H1 (cell line): ENCODE results near the gene SLC17A4. TPM values are rescaled to one million over a fixed set of nuclear protein-coding genes. Genes with fewer than 3 reads are reported as not detected.
A peak's percentile ranks its signal among the peaks of the same experiment; 100 is the strongest.

ENCODE experiments used
- CTCF ChIA-PET: fragments of 300-600 bp; sonication (Branson Sonifier 250); formaldehyde crosslinking; loops from one replicate; lab custom pipeline; 2021; ENCODE audit not compliant: partially characterized antibody; lab: Charles Lee
- POLR2A ChIA-PET: fragments of 300-600 bp; sonication (Branson Sonifier 250); formaldehyde crosslinking; loops from one replicate; lab custom pipeline; 2021; ENCODE audit warnings: inconsistent platforms; ENCODE audit not compliant: partially characterized antibody; lab: Charles Lee
- DNase-seq, 2 experiments: peaks; one replicate each; pipeline versions ENCODE4 v3.0.0 to v3.0.0-alpha.2; 2010 to 2022; ENCODE audit warnings: low spot score in 2 of 2, low read depth in 1 of 2, mixed read lengths in 1 of 2
- FAIRE-seq: peaks from 2 replicates; lab custom pipeline; 2011; peaks lifted over from hg19 to GRCh38; lab: Jason Lieb, UNC
- H2AFZ ChIP-seq: 2 replicates; pipeline ENCODE4 v1.8.1; 2012; ENCODE audit warnings: low read length, inconsistent platforms
- H2AK5ac ChIP-seq: 2 replicates; pipeline ENCODE4 v1.6.1; 2013; ENCODE audit warnings: low read depth, low read length
- H2BK120ac ChIP-seq: replicated peaks from 2 replicates; pipeline ENCODE3; 2013; ENCODE audit warnings: low read depth, low read length, inconsistent platforms
- H2BK12ac ChIP-seq: 2 replicates; pipeline ENCODE4 v1.6.1; 2013; ENCODE audit warnings: low read depth, low read length
- H2BK15ac ChIP-seq: 2 replicates; pipeline ENCODE4 v1.6.1; 2013; ENCODE audit warnings: low read length
- H2BK20ac ChIP-seq: 2 replicates; pipeline ENCODE4 v1.6.1; 2013; ENCODE audit warnings: low read length
- H2BK5ac ChIP-seq: 2 replicates; pipeline ENCODE4 v1.6.1; 2013; ENCODE audit warnings: low read depth, low read length
- H3K14ac ChIP-seq: 2 replicates; pipeline ENCODE4 v1.6.1; 2013; ENCODE audit warnings: inconsistent platforms; ENCODE audit not compliant: insufficient read length
- H3K18ac ChIP-seq: 2 replicates; pipeline ENCODE4 v1.6.1; 2013; ENCODE audit warnings: low read length; ENCODE audit errors: extremely low read depth
- H3K23ac ChIP-seq: 2 replicates; pipeline ENCODE4 v1.6.1; 2013; ENCODE audit warnings: inconsistent platforms; ENCODE audit not compliant: insufficient read length
- H3K23me2 ChIP-seq: 2 replicates; pipeline ENCODE4 v1.6.1; 2013; ENCODE audit warnings: low read depth, low read length
- H3K27ac ChIP-seq: 2 replicates; pipeline ENCODE4 v1.6.1; 2011; ENCODE audit warnings: low read depth, low read length, inconsistent platforms
- H3K27me3 ChIP-seq, 4 experiments: replicated peaks in 1 of 4; 1 replicate in 1 of 4; 2 replicates in 3 of 4; pipeline versions ENCODE4 v1.6.1 to v1.8.1; 2011 to 2013; ENCODE audit warnings: low read length in 3 of 4, mild to moderate bottlenecking in 3 of 4, inconsistent platforms in 2 of 4, mixed read lengths in 2 of 4, moderate library complexity in 1 of 4; ENCODE audit not compliant: control insufficient read depth in 3 of 4, insufficient read depth in 3 of 4; ENCODE audit errors: extremely low read depth in 1 of 4
- H3K36me3 ChIP-seq, 4 experiments: 2 replicates each; pipeline versions ENCODE4 v1.6.1 to v1.8.1; 2011 to 2013; ENCODE audit warnings: mild to moderate bottlenecking in 4 of 4, low read length in 3 of 4, moderate library complexity in 2 of 4, control low read depth in 1 of 4, inconsistent platforms in 1 of 4; ENCODE audit not compliant: insufficient read depth in 4 of 4, control insufficient read depth in 2 of 4
- H3K4ac ChIP-seq: replicated peaks from 2 replicates; pipeline ENCODE3; 2013; ENCODE audit warnings: low read length, low read depth, mixed read lengths, inconsistent platforms; ENCODE audit not compliant: insufficient read length
- H3K4me1 ChIP-seq, 4 experiments: replicated peaks in 1 of 4; 1 replicate in 1 of 4; 2 replicates in 3 of 4; pipeline versions ENCODE4 v1.6.1 to v1.8.1; 2011 to 2013; ENCODE audit warnings: low read length in 3 of 4, inconsistent platforms in 2 of 4, mixed read lengths in 1 of 4; ENCODE audit not compliant: insufficient read depth in 4 of 4, control insufficient read depth in 3 of 4
- H3K4me2 ChIP-seq, 2 experiments: 2 replicates each; pipeline versions ENCODE4 v1.6.1 to v1.8.1; 2011 to 2013; ENCODE audit warnings: low read depth in 2 of 2, low read length in 2 of 2, control low read depth in 1 of 2, inconsistent platforms in 1 of 2, mild to moderate bottlenecking in 1 of 2; ENCODE audit not compliant: insufficient read depth in 1 of 2
- H3K4me3 ChIP-seq, 4 experiments: fragments of 200-600, 300-600 bp in 1 of 4; sonication (generic), shearing (Covaris generic), sonication (Bioruptor Twin) in 1 of 4; 2 replicates each; pipeline versions ENCODE4 v1.5.1 to v1.8.1; 2011 to 2016; ENCODE audit warnings: low read length in 4 of 4, low read depth in 3 of 4, control low read depth in 2 of 4, inconsistent platforms in 2 of 4, mild to moderate bottlenecking in 2 of 4, mixed read lengths in 1 of 4, moderate library complexity in 1 of 4; ENCODE audit not compliant: insufficient read depth in 2 of 4; ENCODE audit errors: extremely low read depth in 1 of 4
- H3K56ac ChIP-seq: replicated peaks from 2 replicates; pipeline ENCODE3; 2013; ENCODE audit warnings: low read depth, mild to moderate bottlenecking, mixed read lengths, low read length, inconsistent platforms; ENCODE audit not compliant: insufficient read length
- H3K79me1 ChIP-seq: 2 replicates; pipeline ENCODE4 v1.6.1; 2013; ENCODE audit warnings: low read depth, low read length, control low read depth
- H3K79me2 ChIP-seq, 2 experiments: 2 replicates each; pipeline versions ENCODE4 v1.6.1 to v1.8.1; 2012 to 2013; ENCODE audit warnings: low read length in 2 of 2, mild to moderate bottlenecking in 2 of 2, inconsistent platforms in 1 of 2; ENCODE audit not compliant: insufficient read depth in 2 of 2, control insufficient read depth in 1 of 2
- H3K9ac ChIP-seq, 4 experiments: replicated peaks in 1 of 4; 1 replicate in 1 of 4; 2 replicates in 3 of 4; pipeline versions ENCODE4 v1.6.1 to v1.8.1; 2011 to 2013; ENCODE audit warnings: low read depth in 3 of 4, low read length in 3 of 4, control low read depth in 2 of 4, mild to moderate bottlenecking in 2 of 4, moderate library complexity in 2 of 4, inconsistent platforms in 1 of 4; ENCODE audit errors: extremely low read depth in 1 of 4
- H3K9me3 ChIP-seq, 2 experiments: 2 replicates each; pipeline versions ENCODE4 v1.6.1 to v1.8.1; 2012 to 2013; ENCODE audit warnings: mild to moderate bottlenecking in 2 of 2, moderate library complexity in 2 of 2, control low read depth in 1 of 2, inconsistent platforms in 1 of 2, low read depth in 1 of 2, low read length in 1 of 2, mixed read lengths in 1 of 2; ENCODE audit not compliant: insufficient read depth in 2 of 2
- H4K20me1 ChIP-seq, 2 experiments: replicated peaks in 1 of 2; 2 replicates each; pipeline versions ENCODE3 to v1.8.1; 2011 to 2013; ENCODE audit warnings: inconsistent platforms in 2 of 2, low read length in 2 of 2, mild to moderate bottlenecking in 1 of 2; ENCODE audit not compliant: insufficient read depth in 2 of 2, control insufficient read depth in 1 of 2
- H4K5ac ChIP-seq: 2 replicates; pipeline ENCODE4 v1.6.1; 2013; ENCODE audit warnings: low read length, low read depth, mixed read lengths, inconsistent platforms; ENCODE audit not compliant: insufficient read length
- H4K8ac ChIP-seq: 2 replicates; pipeline ENCODE4 v1.8.0; 2013; ENCODE audit warnings: mild to moderate bottlenecking, moderate library complexity, low read length, inconsistent platforms; ENCODE audit not compliant: insufficient read depth; ENCODE audit errors: extremely low read depth
- H4K91ac ChIP-seq: replicated peaks from 2 replicates; pipeline ENCODE3; 2013; ENCODE audit warnings: low read length, mixed read lengths, inconsistent platforms; ENCODE audit not compliant: insufficient read length
- BACH1 ChIP-seq: IDR thresholded peaks from 2 replicates; pipeline ENCODE4 v1.6.1; 2012; ENCODE audit warnings: low read length, improper control_type of control experiment
- CTCF ChIP-seq, 3 experiments: IDR thresholded peaks; 1 replicate in 2 of 3; 2 replicates in 1 of 3; pipeline versions ENCODE4 v1.5.1 to v1.6.1; 2011; ENCODE audit warnings: low read length in 3 of 3, mild to moderate bottlenecking in 3 of 3, inconsistent platforms in 2 of 3, low read depth in 1 of 3, moderate library complexity in 1 of 3; ENCODE audit not compliant: insufficient read depth in 1 of 3; ENCODE audit errors: control extremely low read depth in 1 of 3
- RAD21 ChIP-seq, 2 experiments: IDR thresholded peaks in 1 of 2; conservative IDR thresholded peaks in 1 of 2; 2 replicates each; pipeline ENCODE4 v1.6.1; 2011; ENCODE audit warnings: low read depth in 2 of 2, low read length in 2 of 2, improper control_type of control experiment in 1 of 2, inconsistent platforms in 1 of 2, mild to moderate bottlenecking in 1 of 2, moderate library complexity in 1 of 2
- SUZ12 ChIP-seq: fragments of 200-600 bp; sonication (generic); IDR thresholded peaks from 2 replicates; pipeline ENCODE4 v1.6.1; 2012; ENCODE audit warnings: mild to moderate bottlenecking, inconsistent platforms, low read length, moderate library complexity, mixed read lengths
- WGBS, 2 experiments: shearing (Covaris generic) in 1 of 2; methylation state at CpG; one replicate each; pipeline versions ENCODE4 v1.1.6 to v1.1.7; 2013 to 2015; ENCODE audit warnings: low lambda C conversion rate in 2 of 2, mixed read lengths in 2 of 2, inconsistent platforms in 1 of 2, low coverage in 1 of 2, missing lambda C conversion rate in 1 of 2; ENCODE audit not compliant: insufficient replicate concordance in 2 of 2, insufficient coverage in 1 of 2, insufficient read length in 1 of 2; ENCODE audit errors: extremely low coverage in 1 of 2, missing lambda C conversion rate in 1 of 2; 5-methylcytosine and 5-hydroxymethylcytosine counted together
- polyA plus RNA-seq, 7 experiments: library from polyadenylated mRNA; depleted of rRNA in 3 of 7; stranded (reverse) in 5 of 7; unstranded in 2 of 7; fragments of >200 nt in 5 of 7; fragments of 200-250 nt in 2 of 7; gene quantifications; 1 replicate in 5 of 7; 2 replicates in 1 of 7; 4 replicates in 1 of 7; pipeline versions ENCODE4 v1.2.1 to v1.2.3, GENCODE V29; 2011 to 2013; ENCODE audit warnings: missing spikeins in 2 of 7, mixed read lengths in 2 of 7
- total RNA-seq: library from RNA; stranded (reverse); fragmentation: NEBNext Ultra II Directional; extraction: Animal tissue kit (Norgen Biotek cat#: 25700); gene quantifications from 2 replicates; pipeline ENCODE4 v1.2.1, GENCODE V29; 2021

SLC17A4 gene
- total and polyA plus RNA-seq, 2 of the 8 experiments (the other 6 are each of a cell fraction or from before 2014, with no cell fraction given): not detected

GRCh38 chr6:25732468-25733198 lies 21.9 kb upstream of the SLC17A4 start:
- DNase-seq (no peak), FAIRE-seq (no peak)
- Histone ChIP-seq H3K4me3 (no peak overlapping the region; a peak in 1 of 8 replicates), H2AK5ac (no peak overlapping the region), H3K4ac (no peak overlapping the region), H2BK12ac (no peak overlapping the region), H3K23me2 (no peaks in the 10 kb centered on the region), H3K56ac (no peak overlapping the region), H3K79me1 (no peaks in the 10 kb centered on the region), H3K27ac (no peak overlapping the region), H4K91ac (no peak overlapping the region), H3K4me2 (peak overlapping the region in 1 of 2 experiments; percentile 2; a peak in 1 of 4 replicates), H3K36me3 (no peaks in the 10 kb centered on the region), H3K14ac (no peak overlapping the region), H3K79me2 (no peaks in the 10 kb centered on the region), H4K5ac (no peak overlapping the region), H2BK15ac (no peak overlapping the region), H2BK120ac (no peak overlapping the region), H2AFZ (no peak overlapping the region), H4K20me1 (no peaks in the 10 kb centered on the region), H2BK20ac (no peak overlapping the region), H3K27me3 (no peaks in the 10 kb centered on the region), H3K9ac (no peak overlapping the region), H3K18ac (no peak overlapping the region), H2BK5ac (no peak overlapping the region), H3K9me3 (peaks cover 3% of the 10 kb centered on the region in 2 experiments; a peak in 3 of 4 replicates), H3K23ac (no peak overlapping the region), H4K8ac (no peak overlapping the region), H3K4me1 (no peaks in the 10 kb centered on the region)
- ChIA-PET POLR2A (no interaction called here), CTCF (interaction anchor here (0.6 to 4.8 kb wide), 9 partner anchors 9 to 531 kb away, joined by 3 to 36 read pairs (median 3); no protein-coding TSS in a partner anchor)
- WGBS, 2 experiments: 76% methylated on average over 30 of the region's 30 CpGs; no CpG with 5 or more reads in 1 of the 2 experiments
- TF ChIP-seq RAD21 (IDR thresholded peaks at IDR 0.05 in 1 of 2, conservative IDR thresholded peaks at IDR 0.05 in 1 of 2; ENCODE audit: low read depth in 2 of 2, low read length in 2 of 2) (peak; percentile 21 to 28; a peak in 2 of 4 replicates), CTCF (IDR thresholded peaks at IDR 0.05; ENCODE audit: control extremely low read depth in 1 of 3, insufficient read depth in 1 of 3, low read depth in 1 of 3, low read length in 3 of 3) (peak; percentile 32 to 38 (median 36); a peak in 3 of 4 replicates), BACH1 (no peak), SUZ12 (no peak)
